Measurements from ENCODE around the gene CCDC192. TPM values are rescaled to one million over a fixed set of nuclear protein-coding genes. Genes with fewer than 3 reads are reported as not detected.

The CCDC192 gene
- total RNA-seq, 1 experiment from 2014 or later: not detected

DNA sequence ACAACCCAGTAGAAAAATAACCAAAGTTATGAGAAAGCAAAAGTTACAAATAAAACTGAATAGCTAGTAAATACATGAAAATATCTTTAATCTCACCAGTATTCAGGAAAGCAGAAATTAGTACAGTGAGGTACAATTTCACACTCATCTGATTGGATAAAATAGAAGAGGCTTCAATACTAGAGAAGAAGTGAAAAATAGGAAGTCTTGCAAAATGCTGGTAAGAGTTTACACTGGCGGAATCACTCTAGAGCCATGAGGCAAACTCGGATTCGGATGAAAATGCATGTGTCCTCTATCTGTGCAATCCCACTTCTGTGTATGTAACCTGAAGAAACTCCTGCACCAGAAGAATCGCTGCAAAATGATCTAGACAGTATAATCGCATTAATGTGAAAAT, 128.9 kb downstream of the CCDC192 start:
- no TSS peak for BruUV-seq (replicated peaks)
- ChIA-PET POLR2A (no interaction called here), CTCF (no interaction called here)
- H3K36me3 Mint-ChIP-seq (ENCODE audit: insufficient read depth, unreplicated experiment): no peaks in the 10 kb centered on the region
- no peaks in the 10 kb centered on the region for H3K27me3 Mint-ChIP-seq (ENCODE audit: insufficient read depth, unreplicated experiment)
- H3K4me1 Mint-ChIP-seq (ENCODE audit: low read depth, unreplicated experiment): peaks cover 8% of the 10 kb centered on the region
- Histone ChIP-seq H3K4me1 (peaks cover 7% of the 10 kb centered on the region), H3K27me3 (replicated peaks; ENCODE audit: control insufficient read depth, insufficient read depth, low read length) (no peaks in the 10 kb centered on the region), H3K36me3 (ENCODE audit: control insufficient read depth, insufficient read depth, low read length) (no peaks in the 10 kb centered on the region; the same call in 1 of the 2 replicates), H3K9me3 (0 out of 2 replicates have a peak, but pooled peaks cover 4% of the 10 kb centered on the region), H3K4me3 (ENCODE audit: low read depth, low read length) (no peak overlapping the region)
- intact Hi-C loops (cut with micrococcal nuclease; ENCODE audit: unreplicated experiment): no loop called here
- H3K27ac Mint-ChIP-seq (ENCODE audit: unreplicated experiment): no peak overlapping the region
- no peak overlapping the region for H3K4me3 Mint-ChIP-seq (ENCODE audit: unreplicated experiment)
- no peak for DNase-seq
- peaks cover 19% of the 10 kb centered on the region for H3K9me3 Mint-ChIP-seq (ENCODE audit: unreplicated experiment)
- TF ChIP-seq, protein P1, sequence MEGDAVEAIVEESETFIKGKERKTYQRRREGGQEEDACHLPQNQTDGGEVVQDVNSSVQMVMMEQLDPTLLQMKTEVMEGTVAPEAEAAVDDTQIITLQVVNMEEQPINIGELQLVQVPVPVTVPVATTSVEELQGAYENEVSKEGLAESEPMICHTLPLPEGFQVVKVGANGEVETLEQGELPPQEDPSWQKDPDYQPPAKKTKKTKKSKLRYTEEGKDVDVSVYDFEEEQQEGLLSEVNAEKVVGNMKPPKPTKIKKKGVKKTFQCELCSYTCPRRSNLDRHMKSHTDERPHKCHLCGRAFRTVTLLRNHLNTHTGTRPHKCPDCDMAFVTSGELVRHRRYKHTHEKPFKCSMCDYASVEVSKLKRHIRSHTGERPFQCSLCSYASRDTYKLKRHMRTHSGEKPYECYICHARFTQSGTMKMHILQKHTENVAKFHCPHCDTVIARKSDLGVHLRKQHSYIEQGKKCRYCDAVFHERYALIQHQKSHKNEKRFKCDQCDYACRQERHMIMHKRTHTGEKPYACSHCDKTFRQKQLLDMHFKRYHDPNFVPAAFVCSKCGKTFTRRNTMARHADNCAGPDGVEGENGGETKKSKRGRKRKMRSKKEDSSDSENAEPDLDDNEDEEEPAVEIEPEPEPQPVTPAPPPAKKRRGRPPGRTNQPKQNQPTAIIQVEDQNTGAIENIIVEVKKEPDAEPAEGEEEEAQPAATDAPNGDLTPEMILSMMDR (IDR thresholded peaks at IDR 0.05; ENCODE audit: insufficient read depth in 1 of 2, low read depth in 1 of 2, low read length in 1 of 2, severe bottlenecking in 1 of 2, unreplicated experiment in 1 of 2): no peak

DNA sequence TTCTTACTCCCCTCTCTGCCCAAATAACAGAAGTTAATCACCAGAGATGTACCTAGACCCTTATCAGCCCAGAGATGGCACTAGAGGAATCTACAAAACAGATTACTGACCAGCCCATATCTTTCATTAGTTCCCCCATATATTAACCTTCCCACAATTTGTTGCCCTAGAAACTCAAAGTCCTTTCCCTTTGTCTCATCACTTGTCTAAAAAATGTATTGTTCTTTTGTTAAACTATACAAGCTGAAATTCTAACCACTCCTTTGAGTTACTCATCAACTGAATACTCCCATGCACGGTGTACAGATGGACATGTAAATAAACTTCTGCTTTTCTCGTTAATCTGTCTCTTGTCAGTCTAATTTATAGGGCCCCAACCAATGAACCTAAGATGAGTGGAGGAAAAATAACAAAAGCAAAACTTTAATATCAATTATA, 130.9 kb downstream of the CCDC192 start:
- no peak overlapping the region for H3K27ac Mint-ChIP-seq (ENCODE audit: unreplicated experiment)
- Histone ChIP-seq H3K27me3 (replicated peaks; ENCODE audit: control insufficient read depth, insufficient read depth, low read length) (no peaks in the 10 kb centered on the region), H3K9me3 (0 out of 2 replicates have a peak, but pooled peaks cover 4% of the 10 kb centered on the region), H3K4me3 (ENCODE audit: low read depth, low read length) (no peak overlapping the region), H3K36me3 (ENCODE audit: control insufficient read depth, insufficient read depth, low read length) (no peaks in the 10 kb centered on the region; the same call in 1 of the 2 replicates), H3K4me1 (peaks cover 7% of the 10 kb centered on the region)
- peaks cover 24% of the 10 kb centered on the region for H3K9me3 Mint-ChIP-seq (ENCODE audit: unreplicated experiment)
- ChIA-PET CTCF (no interaction called here), POLR2A (no interaction called here)
- H3K27me3 Mint-ChIP-seq (ENCODE audit: insufficient read depth, unreplicated experiment): no peaks in the 10 kb centered on the region
- no TSS peak for BruUV-seq (replicated peaks)
- no peak overlapping the region for H3K4me3 Mint-ChIP-seq (ENCODE audit: unreplicated experiment)
- H3K36me3 Mint-ChIP-seq (ENCODE audit: insufficient read depth, unreplicated experiment): no peaks in the 10 kb centered on the region
- intact Hi-C loops (cut with micrococcal nuclease; ENCODE audit: unreplicated experiment): no loop called here
- H3K4me1 Mint-ChIP-seq (ENCODE audit: low read depth, unreplicated experiment): peaks cover 8% of the 10 kb centered on the region
- no peak for DNase-seq
- TF ChIP-seq, protein P1 (IDR thresholded peaks at IDR 0.05; ENCODE audit: insufficient read depth in 1 of 2, low read depth in 1 of 2, low read length in 1 of 2, severe bottlenecking in 1 of 2, unreplicated experiment in 1 of 2): peak in 1 of 2 experiments; percentile 13

- ChIA-PET CTCF (no interaction called here), POLR2A (no interaction called here)
- TF ChIP-seq, protein P1 (IDR thresholded peaks at IDR 0.05; ENCODE audit: insufficient read depth in 1 of 2, low read depth in 1 of 2, low read length in 1 of 2, severe bottlenecking in 1 of 2, unreplicated experiment in 1 of 2): no peak
- Mint-ChIP-seq H3K4me3 (ENCODE audit: unreplicated experiment) (no peak overlapping the region), H3K9me3 (ENCODE audit: unreplicated experiment) (peaks cover 24% of the 10 kb centered on the region), H3K36me3 (ENCODE audit: insufficient read depth, unreplicated experiment) (no peaks in the 10 kb centered on the region), H3K27ac (ENCODE audit: unreplicated experiment) (no peak overlapping the region), H3K27me3 (ENCODE audit: insufficient read depth, unreplicated experiment) (no peaks in the 10 kb centered on the region), H3K4me1 (ENCODE audit: low read depth, unreplicated experiment) (peaks cover 8% of the 10 kb centered on the region)
- H3K36me3 ChIP-seq (ENCODE audit: control insufficient read depth, insufficient read depth, low read length): no peaks in the 10 kb centered on the region; the same call in 1 of the 2 replicates
- DNase-seq: no peak
- no peaks in the 10 kb centered on the region for H3K27me3 ChIP-seq (replicated peaks; ENCODE audit: control insufficient read depth, insufficient read depth, low read length)
- 0 out of 2 replicates have a peak, but pooled peaks cover 4% of the 10 kb centered on the region for H3K9me3 ChIP-seq
- BruUV-seq (replicated peaks): no TSS peak
- H3K4me3 ChIP-seq (ENCODE audit: low read depth, low read length): no peak overlapping the region
- intact Hi-C loops (cut with micrococcal nuclease; ENCODE audit: unreplicated experiment): no loop called here
- peaks cover 7% of the 10 kb centered on the region for H3K4me1 ChIP-seq
Measured at GRCh38 chr5:127834554-127834953, 131.4 kb downstream of the CCDC192 start.
